Stimulated activated naive CD8-positive, alpha-beta T cell treated with anti-CD3 and anti-CD28 coated beads, Interleukin-15, amount 100 ng/mL, for 72 hours (primary cell): ENCODE measurements around the gene LYPLA2.

ENCODE experiments used
- ATAC-seq: fragments of 150-1000 bp; cut with Tn5 transposase; 2 replicates; pipeline ENCODE4 v1.10.0; 2021; ENCODE audit warnings: mild to moderate bottlenecking, moderate library complexity
- DNase-seq, 2 donors: peaks; one replicate each; pipeline ENCODE4 v3.0.0; 2021 to 2022
- H3K27ac Mint-ChIP-seq, 2 donors: one replicate each; pipeline ENCODE4 v1.8.0; 2022; ENCODE audit warnings: mild to moderate bottlenecking in 2 of 2, mixed read lengths in 2 of 2, moderate library complexity in 2 of 2
- H3K27me3 Mint-ChIP-seq: one replicate; pipeline ENCODE4 v1.8.0; 2022; ENCODE audit warnings: mixed read lengths
- H3K4me1 Mint-ChIP-seq: one replicate; pipeline ENCODE4 v1.8.0; 2022; ENCODE audit warnings: mild to moderate bottlenecking, mixed read lengths
- H3K4me3 Mint-ChIP-seq, 2 donors: one replicate each; pipeline ENCODE4 v1.8.0; 2022; ENCODE audit warnings: mild to moderate bottlenecking in 2 of 2, mixed read lengths in 2 of 2, moderate library complexity in 1 of 2
- H3K9me3 Mint-ChIP-seq, 2 donors: one replicate each; pipeline ENCODE4 v1.8.0; 2022; ENCODE audit warnings: mixed read lengths in 2 of 2

Gene LYPLA2

GRCh38 chr1:23803674-23804073 is 12.7 kb downstream of the LYPLA2 start:
- no peak overlapping the region for H3K4me3 Mint-ChIP-seq
- DNase-seq (no peak), ATAC-seq (no peak)
- no peak overlapping the region for H3K27ac Mint-ChIP-seq
- no peaks in the 10 kb centered on the region for H3K27me3 Mint-ChIP-seq
- peaks cover 38% of the 10 kb centered on the region for H3K4me1 Mint-ChIP-seq
- H3K9me3 Mint-ChIP-seq = no peaks in the 10 kb centered on the region

DNA sequence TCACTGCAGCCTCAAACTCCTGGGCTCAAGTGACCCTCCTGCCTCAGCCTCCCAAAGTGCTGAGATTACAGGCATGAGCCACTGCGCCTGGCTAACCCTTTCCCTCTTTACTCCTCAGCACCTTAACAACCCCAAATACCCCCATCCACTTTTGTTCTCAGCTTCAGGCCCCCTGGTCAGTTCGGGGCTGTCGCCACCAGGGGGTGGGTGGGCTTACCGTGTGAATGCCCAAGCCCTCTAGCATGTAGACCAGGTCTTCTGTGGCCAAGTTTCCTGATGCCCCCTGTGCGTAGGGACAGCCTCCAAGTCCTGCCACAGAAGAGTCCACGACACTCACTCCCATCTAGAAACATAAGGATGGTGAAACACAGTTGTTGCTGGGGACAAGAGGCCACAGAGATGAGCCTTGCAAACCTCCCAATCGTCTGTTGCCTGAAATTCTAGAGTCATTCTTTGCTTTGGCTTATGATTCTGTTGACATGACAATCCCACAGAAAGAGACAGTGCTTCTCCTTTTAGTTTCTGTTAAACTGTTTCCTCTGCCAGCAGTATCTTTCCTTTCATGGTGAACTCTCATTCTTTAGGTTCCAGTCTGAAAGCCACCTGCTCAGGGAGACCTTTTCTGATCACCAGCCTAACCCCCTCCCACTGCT is 13.4 kb downstream of the LYPLA2 start:
- Mint-ChIP-seq H3K9me3 (no peaks in the 10 kb centered on the region), H3K4me3 (no peak overlapping the region), H3K4me1 (peaks cover 32% of the 10 kb centered on the region), H3K27ac (no peak overlapping the region), H3K27me3 (no peaks in the 10 kb centered on the region)
- ATAC-seq (no peak), DNase-seq (no peak)

DNA sequence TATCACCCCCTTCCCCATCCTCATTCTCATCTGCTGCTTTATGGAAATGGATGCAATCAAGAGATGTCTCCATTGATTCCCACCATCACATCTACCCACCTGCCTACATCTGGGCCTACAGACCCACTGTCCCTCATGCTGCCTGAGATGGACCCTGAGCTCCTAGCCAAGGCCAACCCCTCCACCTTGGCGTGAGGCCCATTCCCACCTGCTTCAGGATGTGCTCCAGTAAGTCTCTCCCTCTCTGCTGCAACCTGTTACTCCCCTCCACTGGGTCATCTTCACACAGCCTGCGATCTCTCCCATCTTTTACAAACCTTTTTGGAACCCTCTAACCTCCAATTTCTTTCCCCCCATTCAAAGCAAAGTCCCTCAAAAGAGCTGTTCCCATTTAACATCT is 14.1 kb downstream of the LYPLA2 start:
- H3K4me3 Mint-ChIP-seq = no peak overlapping the region
- no peaks in the 10 kb centered on the region for H3K9me3 Mint-ChIP-seq
- no peak overlapping the region for H3K27ac Mint-ChIP-seq
- ATAC-seq (no peak), DNase-seq (no peak)
- H3K27me3 Mint-ChIP-seq = no peaks in the 10 kb centered on the region
- peaks cover 28% of the 10 kb centered on the region for H3K4me1 Mint-ChIP-seq

- Mint-ChIP-seq H3K4me1 (peaks cover 36% of the 10 kb centered on the region), H3K9me3 (no peaks in the 10 kb centered on the region), H3K27me3 (no peaks in the 10 kb centered on the region), H3K4me3 (no peak overlapping the region), H3K27ac (no peak overlapping the region)
- no peak for DNase-seq
- no peak for ATAC-seq
Observed at GRCh38 chr1:23806280-23806679, 15.3 kb downstream of the LYPLA2 start.

DNA sequence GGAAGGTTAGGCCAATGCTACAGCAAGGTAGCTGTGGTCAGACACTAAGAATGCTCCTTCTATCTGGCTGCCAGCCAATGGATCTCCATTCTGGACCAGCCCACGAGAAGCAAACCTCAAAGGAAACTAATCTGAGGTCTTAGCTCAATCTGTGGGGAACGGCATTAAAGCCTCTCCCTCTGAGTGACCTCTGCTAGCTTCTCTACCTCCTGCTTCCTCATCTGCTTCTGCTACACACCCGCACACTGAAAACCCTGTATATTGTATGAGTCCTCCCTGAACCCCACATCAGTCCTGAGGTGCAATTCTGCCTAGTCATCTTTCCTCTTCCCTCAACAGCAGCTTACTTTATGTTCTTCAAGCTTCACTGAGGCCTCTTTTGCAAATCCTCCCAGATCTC is 16.5 kb downstream of the LYPLA2 start:
- Mint-ChIP-seq H3K4me3 (no peak overlapping the region), H3K27me3 (no peaks in the 10 kb centered on the region)
- ATAC-seq = no peak

DNA sequence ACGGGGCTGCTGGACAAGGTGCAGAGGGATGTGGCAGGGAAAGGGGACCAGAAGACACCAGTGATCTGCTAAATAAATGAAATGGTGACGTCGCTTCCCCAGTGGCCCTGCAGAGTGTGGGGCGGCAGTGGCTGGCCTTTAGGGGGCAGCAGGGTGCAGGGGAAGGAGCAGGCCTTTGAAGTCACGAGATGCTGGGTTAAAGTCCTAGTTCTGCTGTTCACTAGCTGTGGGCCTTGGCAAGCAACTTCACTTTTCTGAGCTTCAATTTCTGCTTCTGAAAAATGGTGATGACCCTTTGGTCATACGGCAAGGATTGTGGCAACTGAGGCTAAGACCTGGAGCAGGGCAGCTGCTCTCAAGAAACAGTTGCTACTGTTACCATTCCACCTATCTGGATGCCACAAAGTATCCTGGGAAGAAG is 18.8 kb downstream of the LYPLA2 start:
- no peaks in the 10 kb centered on the region for H3K27me3 Mint-ChIP-seq
- peak; percentile 79 to 85 for DNase-seq
- H3K27ac Mint-ChIP-seq = peak overlapping the region in 1 of 2 donors; percentile 22
- no peaks in the 10 kb centered on the region for H3K9me3 Mint-ChIP-seq
- H3K4me3 Mint-ChIP-seq = no peak overlapping the region
- peak; percentile 95 for ATAC-seq
- peaks cover 25% of the 10 kb centered on the region for H3K4me1 Mint-ChIP-seq

More for the DNA sequence above, 16.5 kb downstream of the LYPLA2 start:
- Mint-ChIP-seq H3K9me3 (no peaks in the 10 kb centered on the region), H3K4me1 (peaks cover 25% of the 10 kb centered on the region), H3K27ac (peak overlapping the region in 1 of 2 donors; percentile 59)
- DNase-seq = no peak

DNA sequence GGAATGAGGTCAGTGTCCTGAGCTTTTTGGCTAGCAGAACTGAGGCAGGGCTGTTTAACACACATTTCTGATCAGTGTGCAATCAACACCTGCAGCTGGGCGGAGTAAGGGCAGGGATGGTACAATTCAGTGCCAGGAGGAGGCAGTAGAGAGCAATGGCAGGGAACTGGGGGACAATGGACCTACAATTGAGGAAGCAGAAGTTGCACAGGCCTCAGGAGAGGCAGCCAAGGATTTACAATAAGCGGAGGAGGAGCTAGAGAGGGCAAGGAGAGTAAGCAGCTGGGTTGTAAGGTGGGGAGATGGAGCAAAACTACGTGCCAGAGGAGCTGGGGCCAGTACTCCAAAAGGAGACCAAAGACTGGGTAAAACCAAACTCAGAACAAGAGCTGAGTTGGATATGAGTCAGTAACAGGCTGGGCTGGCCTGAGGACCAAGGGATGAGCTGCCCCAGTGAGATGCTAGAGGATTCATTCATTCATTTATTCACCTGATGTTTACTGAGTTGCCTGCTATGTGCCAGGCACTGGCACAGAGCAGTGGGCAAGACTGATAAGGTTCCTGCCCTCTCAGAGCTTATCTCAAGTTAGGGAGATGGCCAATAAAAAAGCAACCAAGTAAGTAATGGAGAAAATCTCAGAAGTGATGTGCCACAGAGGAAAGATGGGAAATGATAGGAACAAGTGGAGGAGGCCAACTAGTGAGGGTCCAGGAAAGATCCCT is 20.0 kb downstream of the LYPLA2 start:
- ATAC-seq (peak; percentile 68), DNase-seq (peak; percentile 46 to 52)
- Mint-ChIP-seq H3K4me1 (peaks cover 16% of the 10 kb centered on the region), H3K27ac (peak overlapping the region in 1 of 2 donors; percentile 0), H3K9me3 (no peaks in the 10 kb centered on the region), H3K4me3 (no peak overlapping the region), H3K27me3 (no peaks in the 10 kb centered on the region)

- DNase-seq (no peak), ATAC-seq (no peak)
- Mint-ChIP-seq H3K4me3 (no peak overlapping the region), H3K27me3 (no peaks in the 10 kb centered on the region), H3K9me3 (no peaks in the 10 kb centered on the region), H3K27ac (no peak overlapping the region), H3K4me1 (peaks cover 27% of the 10 kb centered on the region)
Observed at GRCh38 chr1:23814016-23814415, 23.1 kb downstream of the LYPLA2 start.

DNA sequence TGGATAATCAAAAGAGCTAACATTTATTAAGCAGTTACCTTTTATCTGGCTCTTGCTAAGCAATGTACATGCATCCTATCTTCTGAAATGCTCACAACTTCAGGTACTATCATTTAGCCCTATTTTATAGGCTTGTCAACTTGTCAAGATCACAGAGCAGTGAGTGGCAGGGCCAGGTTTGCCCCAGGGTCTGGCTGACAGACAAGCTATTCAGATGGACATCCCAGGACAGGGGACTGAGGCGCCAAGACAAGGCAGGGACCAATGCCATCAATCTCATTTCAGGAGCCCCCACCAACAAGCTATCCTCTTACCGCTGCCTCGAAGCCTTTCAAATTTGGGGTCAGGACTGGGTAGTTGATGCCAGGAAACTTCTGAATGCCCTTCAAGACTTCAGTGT is 25.4 kb downstream of the LYPLA2 start:
- H3K27ac Mint-ChIP-seq = no peak overlapping the region
- no peak overlapping the region for H3K4me3 Mint-ChIP-seq
- H3K27me3 Mint-ChIP-seq = no peaks in the 10 kb centered on the region
- no peaks in the 10 kb centered on the region for H3K9me3 Mint-ChIP-seq
- H3K4me1 Mint-ChIP-seq = peaks cover 11% of the 10 kb centered on the region
- DNase-seq = no peak
- no peak for ATAC-seq

- DNase-seq = no peak
- no peak overlapping the region for H3K27ac Mint-ChIP-seq
- ATAC-seq = no peak
- no peak overlapping the region for H3K4me3 Mint-ChIP-seq
- H3K4me1 Mint-ChIP-seq = peaks cover 11% of the 10 kb centered on the region
- no peaks in the 10 kb centered on the region for H3K9me3 Mint-ChIP-seq
- no peaks in the 10 kb centered on the region for H3K27me3 Mint-ChIP-seq
Observed at GRCh38 chr1:23816906-23817305, 26.0 kb downstream of the LYPLA2 start.

DNA sequence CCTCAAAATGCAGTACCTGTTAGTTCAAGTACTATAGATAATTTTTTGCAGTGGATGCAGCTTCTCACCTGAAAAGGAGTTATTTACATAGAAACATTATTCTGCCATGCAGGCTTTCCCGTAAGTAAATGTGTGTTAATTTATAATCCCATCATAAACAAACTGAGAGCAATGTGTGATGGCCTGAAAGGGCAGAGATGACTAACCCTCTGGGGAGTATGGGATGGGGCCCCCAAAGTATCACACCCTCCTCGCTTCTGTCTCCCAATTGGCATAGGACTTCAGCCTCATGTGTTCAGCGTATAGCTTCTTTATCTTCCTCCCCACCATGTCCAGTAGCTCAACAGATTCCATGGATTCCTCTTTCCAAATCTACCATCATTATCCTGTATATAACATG is 26.7 kb downstream of the LYPLA2 start:
- Mint-ChIP-seq H3K4me1 (peaks cover 11% of the 10 kb centered on the region), H3K27ac (no peak overlapping the region), H3K9me3 (no peaks in the 10 kb centered on the region), H3K4me3 (no peak overlapping the region), H3K27me3 (no peaks in the 10 kb centered on the region)
- no peak for DNase-seq
- ATAC-seq = no peak

DNA sequence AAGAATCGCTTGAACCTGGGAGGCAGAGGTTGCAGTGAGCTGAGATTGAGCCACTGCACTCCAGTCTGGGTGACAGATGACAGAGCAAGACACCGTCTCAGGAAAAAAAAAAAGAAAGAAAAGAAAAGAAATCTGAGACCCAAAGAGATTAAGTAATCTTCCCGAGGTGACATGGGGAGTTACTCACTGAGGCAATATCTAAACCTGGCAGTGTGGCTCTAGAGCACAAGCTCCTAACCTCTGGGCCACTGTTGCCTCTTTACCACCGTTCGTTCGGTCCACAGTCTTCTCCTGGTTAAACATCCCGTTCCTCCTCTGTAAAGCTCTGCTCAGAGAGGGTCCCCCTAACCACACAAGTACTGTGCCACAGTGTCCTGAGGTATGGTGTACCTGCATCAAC is 32.8 kb downstream of the LYPLA2 start:
- Mint-ChIP-seq H3K27ac (peak overlapping the region in 1 of 2 donors; percentile 22), H3K27me3 (no peaks in the 10 kb centered on the region), H3K4me1 (peaks cover 21% of the 10 kb centered on the region), H3K9me3 (no peaks in the 10 kb centered on the region), H3K4me3 (peak overlapping the region; percentile 93 to 96)
- DNase-seq (no peak), ATAC-seq (no peak)

DNA sequence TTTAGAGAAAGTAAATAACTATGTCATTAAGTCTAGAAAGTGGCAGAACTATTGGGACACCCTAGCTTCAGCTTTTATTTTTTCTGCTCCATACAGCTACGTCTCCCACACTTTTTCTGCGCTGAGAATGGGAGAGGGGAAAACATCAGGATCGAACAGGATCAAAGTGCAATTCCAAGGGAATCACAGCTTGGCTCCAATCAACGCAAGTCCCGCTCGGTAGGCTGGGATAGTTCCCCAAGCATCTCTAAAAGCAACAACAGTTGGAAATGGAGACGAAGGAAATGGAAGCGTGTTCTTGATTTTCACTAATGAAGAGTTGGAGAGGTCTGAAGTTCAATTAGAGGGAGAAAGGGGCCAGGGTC is 33.7 kb downstream of the LYPLA2 start:
- Mint-ChIP-seq H3K4me3 (peak overlapping the region; percentile 93 to 96), H3K9me3 (no peaks in the 10 kb centered on the region), H3K4me1 (peaks cover 21% of the 10 kb centered on the region), H3K27me3 (no peaks in the 10 kb centered on the region), H3K27ac (peak overlapping the region; percentile 95 to 99)
- ATAC-seq (peak; percentile 34), DNase-seq (no peak)

GRCh38 chr1:23825076-23825761 is 34.3 kb downstream of the LYPLA2 start, which contains the start of gene HMGCL:
Gene HMGCL, minus strand, starts transcription at chr1:23825429. Its CDS starts 14 bp downstream, at chr1:23825415.
- Mint-ChIP-seq H3K9me3 (no peaks in the 10 kb centered on the region), H3K27me3 (no peaks in the 10 kb centered on the region), H3K27ac (peak within 1 kb of the TSS; percentile 95 to 99), H3K4me1 (peaks cover 21% of the 10 kb centered on the region), H3K4me3 (peak within 1 kb of the TSS; percentile 93 to 96)
- ATAC-seq = peak; percentile 97
- DNase-seq = peak; percentile 82 to 85

DNA sequence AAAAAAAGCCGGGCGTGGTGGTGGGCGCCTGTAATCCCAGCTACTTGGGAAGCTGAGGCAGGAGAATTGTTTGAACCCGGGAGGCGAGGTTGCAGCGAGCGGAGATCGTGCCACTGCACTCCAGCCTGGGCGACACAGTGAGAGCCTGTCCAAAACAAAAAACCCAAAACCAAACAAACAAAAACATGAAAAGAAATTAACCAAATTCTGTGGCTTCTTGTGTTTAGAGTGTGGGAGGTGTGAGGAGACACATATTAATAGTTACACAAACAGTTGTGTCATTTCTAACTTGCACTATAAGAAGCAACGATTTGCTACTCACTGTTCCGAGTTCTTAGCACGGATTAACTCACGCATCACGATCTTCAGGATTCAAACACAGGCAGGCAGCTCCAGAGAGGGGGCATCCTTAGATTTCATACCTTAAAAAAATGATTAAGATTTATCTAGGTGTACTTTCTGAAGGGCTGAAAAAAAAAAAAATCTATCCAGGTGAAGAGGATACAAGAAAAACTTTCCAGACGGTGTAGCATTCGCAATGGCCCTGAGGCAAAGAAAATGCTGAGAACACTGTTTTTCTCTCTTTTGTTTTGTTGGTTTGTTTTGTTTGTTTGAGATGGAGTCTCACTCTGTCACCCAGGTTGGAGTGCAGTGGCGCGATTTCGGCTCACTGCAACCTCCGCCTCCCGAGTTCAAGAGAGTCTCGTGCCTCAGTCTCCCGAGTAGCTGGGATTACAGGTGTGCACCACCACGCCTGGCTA is 35.0 kb downstream of the LYPLA2 start:
- peaks cover 21% of the 10 kb centered on the region for H3K4me1 Mint-ChIP-seq
- H3K27me3 Mint-ChIP-seq = no peaks in the 10 kb centered on the region
- peak overlapping the region; percentile 93 to 96 for H3K4me3 Mint-ChIP-seq
- DNase-seq (no peak), ATAC-seq (peak; percentile 78)
- no peaks in the 10 kb centered on the region for H3K9me3 Mint-ChIP-seq
- H3K27ac Mint-ChIP-seq = peak overlapping the region; percentile 95 to 99
